SK-N-SH (cell line): ENCODE measurements around the gene UBXN6. TPM values are rescaled to one million over a fixed set of nuclear protein-coding genes. Genes with fewer than 3 reads are reported as not detected.

Source experiments
- CTCF ChIA-PET: fragments of 300-600, 350-600 bp; formaldehyde crosslinking; extraction: SDS; loops from one replicate; lab custom pipeline; 2021; lab: Yijun Ruan, JAX
- POLR2A ChIA-PET: fragments of 350-600 bp; sonication (Branson Sonifier 250); formaldehyde crosslinking; extraction: SDS; loops from one replicate; lab custom pipeline; 2020; ENCODE audit warnings: antibody characterized with exemption, inconsistent platforms; lab: Yijun Ruan, JAX
- DNase-seq: peaks from one replicate; pipeline ENCODE4 v3.0.0; 2012
- H2AFZ ChIP-seq: fragments of 200-600 bp; sonication (generic); 2 replicates; pipeline ENCODE4 v1.8.1; 2016; ENCODE audit warnings: antibody characterized with exemption, mild to moderate bottlenecking, low read depth
- H3F3A ChIP-seq: fragments of 200-600 bp; sonication (generic); replicated peaks from 2 replicates; pipeline ENCODE3; 2016; ENCODE audit warnings: antibody characterized with exemption, mild to moderate bottlenecking; ENCODE audit not compliant: insufficient read depth
- H3K27ac ChIP-seq, 2 experiments: fragments of 200-500 bp in 1 of 2; fragments of 200-600 bp in 1 of 2; sonication (Bioruptor generic) in 1 of 2; sonication (generic), shearing (Covaris generic) in 1 of 2; 2 replicates each; pipeline versions ENCODE4 v1.5.1 to v1.6.1; 2014 to 2016; ENCODE audit warnings: low read depth in 2 of 2, inconsistent platforms in 1 of 2, low read length in 1 of 2, mild to moderate bottlenecking in 1 of 2, mixed read lengths in 1 of 2
- H3K27me3 ChIP-seq: fragments of 200-600 bp; sonication (generic), shearing (Covaris generic); 2 replicates; pipeline ENCODE4 v1.6.1; 2016; ENCODE audit warnings: mixed run types; ENCODE audit not compliant: insufficient read depth
- H3K36me3 ChIP-seq, 2 experiments: fragments of 200-500 bp in 1 of 2; fragments of 200-600 bp in 1 of 2; sonication (Bioruptor generic) in 1 of 2; sonication (generic) in 1 of 2; replicated peaks in 1 of 2; 2 replicates each; pipeline versions ENCODE3 to v1.5.1; 2014 to 2016; ENCODE audit warnings: low read length in 1 of 2, mild to moderate bottlenecking in 1 of 2; ENCODE audit not compliant: insufficient read depth in 2 of 2, control insufficient read depth in 1 of 2
- H3K4me1 ChIP-seq, 2 experiments: fragments of 200-500 bp in 1 of 2; fragments of 200-600 bp in 1 of 2; sonication (Bioruptor generic) in 1 of 2; sonication (generic), shearing (Covaris generic) in 1 of 2; 2 replicates each; pipeline versions ENCODE4 v1.5.1 to v1.6.1; 2014 to 2016; ENCODE audit warnings: low read depth in 1 of 2, low read length in 1 of 2, mixed run types in 1 of 2; ENCODE audit not compliant: insufficient read depth in 2 of 2, control insufficient read depth in 1 of 2
- H3K4me2 ChIP-seq: fragments of 200-600 bp; sonication (generic), shearing (Covaris generic); 2 replicates; pipeline ENCODE4 v1.6.1; 2017; ENCODE audit warnings: mixed run types
- H3K4me3 ChIP-seq, 2 experiments: fragments of 200-500 bp in 1 of 2; fragments of 200-600 bp in 1 of 2; sonication (Bioruptor generic) in 1 of 2; sonication (generic), shearing (Covaris generic) in 1 of 2; 2 replicates each; pipeline versions ENCODE4 v1.5.1 to v1.8.1; 2014 to 2016; ENCODE audit warnings: low read depth in 2 of 2, inconsistent platforms in 1 of 2, low read length in 1 of 2, mild to moderate bottlenecking in 1 of 2, mixed read lengths in 1 of 2, moderate library complexity in 1 of 2
- H3K79me2 ChIP-seq: fragments of 200-600 bp; sonication (generic); 2 replicates; pipeline ENCODE4 v1.8.1; 2017; ENCODE audit warnings: mild to moderate bottlenecking; ENCODE audit not compliant: insufficient read depth
- H3K9ac ChIP-seq: fragments of 200-600 bp; sonication (generic); 2 replicates; pipeline ENCODE4 v1.6.1; 2017; ENCODE audit warnings: mixed run types
- H3K9me2 ChIP-seq: fragments of 200-600 bp; sonication (generic); 2 replicates; pipeline ENCODE4 v1.6.1; 2017; ENCODE audit warnings: mixed run types
- H3K9me3 ChIP-seq: fragments of 200-600 bp; sonication (generic); 2 replicates; pipeline ENCODE4 v1.6.1; 2017; ENCODE audit warnings: mixed run types, mild to moderate bottlenecking, moderate library complexity
- H4K20me1 ChIP-seq: fragments of 200-600 bp; sonication (generic); 2 replicates; pipeline ENCODE4 v1.6.1; 2017; ENCODE audit warnings: mild to moderate bottlenecking, mixed run types; ENCODE audit not compliant: insufficient read depth
- CHD2 ChIP-seq: fragments of 150-350 bp; IDR thresholded peaks from 2 replicates; pipeline ENCODE4 v1.6.1; 2018; ENCODE audit warnings: low read length; ENCODE audit not compliant: partially characterized antibody
- ELF1 ChIP-seq: IDR thresholded peaks from 2 replicates; pipeline ENCODE4 v1.4.0; 2012
- EZH2phosphoT487 ChIP-seq: fragments of 200-600 bp; sonication (generic); IDR thresholded peaks from 2 replicates; pipeline ENCODE4 v1.6.1; 2017; ENCODE audit warnings: low read depth, mixed run types, mild to moderate bottlenecking, antibody characterized with exemption, moderate library complexity, borderline replicate concordance
- FOXM1 ChIP-seq: IDR thresholded peaks from 2 replicates; pipeline ENCODE4 v1.4.0; 2012; ENCODE audit warnings: low read depth, mild to moderate bottlenecking
- JUND ChIP-seq: IDR thresholded peaks from 2 replicates; pipeline ENCODE4 v1.4.0; 2012
- MEF2A ChIP-seq: IDR thresholded peaks from 2 replicates; pipeline ENCODE4 v1.4.0; 2012; ENCODE audit warnings: low read depth, borderline replicate concordance
- MXI1 ChIP-seq: IDR thresholded peaks from 2 replicates; pipeline ENCODE4 v1.6.1; 2012; ENCODE audit warnings: mild to moderate bottlenecking, low read depth, low read length, improper control_type of control experiment
- NRF1 ChIP-seq: IDR thresholded peaks from 2 replicates; pipeline ENCODE4 v1.6.1; 2012; ENCODE audit warnings: low read depth, mild to moderate bottlenecking, low read length
- SIN3A ChIP-seq: IDR thresholded peaks from 2 replicates; pipeline ENCODE4 v1.6.1; 2012; ENCODE audit warnings: low read depth, mild to moderate bottlenecking, low read length, moderate library complexity, borderline replicate concordance
- TAF1 ChIP-seq: IDR thresholded peaks from 2 replicates; pipeline ENCODE4 v1.6.1; 2012; ENCODE audit warnings: low read depth, mild to moderate bottlenecking, low read length, moderate library complexity, borderline replicate concordance
- TEAD4 ChIP-seq: IDR thresholded peaks from 2 replicates; pipeline ENCODE4 v1.4.0; 2012; ENCODE audit warnings: mild to moderate bottlenecking, borderline replicate concordance; ENCODE audit not compliant: insufficient read depth
- WGBS: methylation state at CpG from one replicate; pipeline ENCODE4 v1.1.6; 2017; ENCODE audit warnings: low lambda C conversion rate; 5-methylcytosine and 5-hydroxymethylcytosine counted together
- polyA plus RNA-seq, 3 experiments: library from polyadenylated mRNA; depleted of rRNA; stranded (reverse); fragments of >200 nt; gene quantifications; 2 replicates each; pipeline ENCODE4 v1.2.3, GENCODE V29; 2012
- TF ChIP-seq, protein P1 (sequence below): fragments of 200-600 bp; sonication (generic); IDR thresholded peaks from 2 replicates; pipeline ENCODE4 v1.6.1; 2017; ENCODE audit warnings: antibody characterized with exemption, mild to moderate bottlenecking, moderate library complexity

UBXN6 gene
- polyA plus RNA-seq, 1 of the 3 experiments (the other 2 are of a cell fraction) = 110 TPM

DNA sequence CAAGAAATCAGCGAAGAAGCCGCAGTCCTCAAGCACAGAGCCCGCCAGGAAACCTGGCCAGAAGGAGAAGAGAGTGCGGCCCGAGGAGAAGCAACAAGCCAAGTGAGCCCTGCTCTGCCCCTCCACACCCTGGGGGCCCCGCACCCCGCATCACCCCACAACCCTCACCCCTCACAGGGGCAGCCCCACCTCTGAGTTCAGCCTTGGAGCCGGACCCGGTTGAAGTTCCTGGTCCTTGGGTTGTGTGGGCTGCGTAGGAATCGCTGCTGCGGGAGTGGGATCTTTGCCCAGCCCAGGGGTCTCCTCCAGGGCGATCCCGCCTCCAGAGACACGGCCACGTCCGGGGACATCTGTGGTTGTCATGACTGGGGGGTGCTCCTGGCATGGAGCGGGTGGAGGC lies 38.7 kb upstream of the UBXN6 start:
- 93% methylated on average over 8 of the region's 18 CpGs for WGBS
- Histone ChIP-seq H3K4me3 (no peak overlapping the region), H3K27ac (no peak overlapping the region), H3K4me2 (no peak overlapping the region), H3K79me2 (no peaks in the 10 kb centered on the region), H3K9ac (no peak overlapping the region), H3K9me2 (no peaks in the 10 kb centered on the region), H3K9me3 (no peaks in the 10 kb centered on the region), H3K27me3 (no peaks in the 10 kb centered on the region), H3F3A (no peaks in the 10 kb centered on the region), H3K4me1 (no peaks in the 10 kb centered on the region), H2AFZ (no peak overlapping the region), H3K36me3 (peaks cover 7 to 48% of the 10 kb centered on the region in 2 experiments), H4K20me1 (no peaks in the 10 kb centered on the region)
- TF ChIP-seq CHD2 (no peak), JUND (no peak), TAF1 (no peak), FOXM1 (no peak), TEAD4 (no peak)
- POLR2A ChIA-PET = no interaction called here
- DNase-seq = no peak
- CTCF ChIA-PET = interaction anchor here (2.7 kb wide), 1 partner anchor 28 kb away, joined by 11 read pairs; no protein-coding TSS in a partner anchor

DNA sequence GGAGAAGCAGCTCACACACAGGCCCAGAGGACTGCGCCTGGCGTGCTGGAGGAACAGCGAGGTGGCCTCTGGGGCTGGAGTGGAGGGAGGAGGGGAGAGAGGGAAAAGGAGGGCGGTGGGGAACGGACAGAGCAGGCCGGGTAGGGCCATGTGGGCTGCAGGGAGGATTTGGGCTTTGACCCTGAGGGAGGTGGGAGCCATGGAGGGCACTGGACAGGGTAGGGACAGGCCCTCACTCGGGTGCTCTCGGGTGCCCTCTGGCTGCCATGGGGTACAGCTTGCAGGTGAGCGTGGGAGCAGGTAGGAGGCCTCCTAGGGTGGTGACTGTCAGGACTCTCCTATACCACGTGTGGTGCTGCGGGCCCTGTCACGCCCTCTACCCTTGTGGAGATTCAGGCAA lies 37.9 kb upstream of the UBXN6 start:
- Histone ChIP-seq H4K20me1 (no peaks in the 10 kb centered on the region), H3K27ac (no peak overlapping the region), H3K79me2 (no peaks in the 10 kb centered on the region), H3K27me3 (no peaks in the 10 kb centered on the region), H3K4me3 (no peak overlapping the region), H3K4me1 (no peaks in the 10 kb centered on the region), H3K9ac (no peak overlapping the region), H3K36me3 (peaks cover 9 to 44% of the 10 kb centered on the region in 2 experiments), H3K9me2 (no peaks in the 10 kb centered on the region), H2AFZ (no peak overlapping the region), H3K9me3 (no peaks in the 10 kb centered on the region), H3K4me2 (no peak overlapping the region), H3F3A (no peaks in the 10 kb centered on the region)
- POLR2A ChIA-PET = no interaction called here
- WGBS = 95% methylated on average over 6 of the region's 12 CpGs
- no peak for TF ChIP-seq JUND
- TF ChIP-seq, protein P1, sequence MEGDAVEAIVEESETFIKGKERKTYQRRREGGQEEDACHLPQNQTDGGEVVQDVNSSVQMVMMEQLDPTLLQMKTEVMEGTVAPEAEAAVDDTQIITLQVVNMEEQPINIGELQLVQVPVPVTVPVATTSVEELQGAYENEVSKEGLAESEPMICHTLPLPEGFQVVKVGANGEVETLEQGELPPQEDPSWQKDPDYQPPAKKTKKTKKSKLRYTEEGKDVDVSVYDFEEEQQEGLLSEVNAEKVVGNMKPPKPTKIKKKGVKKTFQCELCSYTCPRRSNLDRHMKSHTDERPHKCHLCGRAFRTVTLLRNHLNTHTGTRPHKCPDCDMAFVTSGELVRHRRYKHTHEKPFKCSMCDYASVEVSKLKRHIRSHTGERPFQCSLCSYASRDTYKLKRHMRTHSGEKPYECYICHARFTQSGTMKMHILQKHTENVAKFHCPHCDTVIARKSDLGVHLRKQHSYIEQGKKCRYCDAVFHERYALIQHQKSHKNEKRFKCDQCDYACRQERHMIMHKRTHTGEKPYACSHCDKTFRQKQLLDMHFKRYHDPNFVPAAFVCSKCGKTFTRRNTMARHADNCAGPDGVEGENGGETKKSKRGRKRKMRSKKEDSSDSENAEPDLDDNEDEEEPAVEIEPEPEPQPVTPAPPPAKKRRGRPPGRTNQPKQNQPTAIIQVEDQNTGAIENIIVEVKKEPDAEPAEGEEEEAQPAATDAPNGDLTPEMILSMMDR = no peak
- no peak for TF ChIP-seq MXI1
- no peak for TF ChIP-seq NRF1
- no peak for TF ChIP-seq SIN3A
- no peak for TF ChIP-seq ELF1
- TF ChIP-seq MEF2A = no peak
- no peak for TF ChIP-seq EZH2phosphoT487
- no peak for DNase-seq
- CTCF ChIA-PET = interaction anchor here (2.7 kb wide), 1 partner anchor 29 kb away, joined by 11 read pairs; no protein-coding TSS in a partner anchor
